RPMI7951 (cell line): ENCODE results near the gene KEL. TPM values are rescaled to one million over a fixed set of nuclear protein-coding genes. Genes with fewer than 3 reads are reported as not detected.
A peak's percentile ranks its signal among the peaks of the same experiment; 100 is the strongest.

Experiments
- DNase-seq: peaks from one replicate; pipeline ENCODE4 v3.0.0-alpha.2; 2012; ENCODE audit warnings: low read depth
- total RNA-seq: library from RNA; depleted of rRNA; stranded (reverse); fragments of >200 nt; shearing (Covaris generic); gene quantifications from 2 replicates; pipeline ENCODE4 v1.2.3, GENCODE V29; 2014

KEL gene
- total RNA-seq, 1 experiment from 2014 or later, result not detected

DNA sequence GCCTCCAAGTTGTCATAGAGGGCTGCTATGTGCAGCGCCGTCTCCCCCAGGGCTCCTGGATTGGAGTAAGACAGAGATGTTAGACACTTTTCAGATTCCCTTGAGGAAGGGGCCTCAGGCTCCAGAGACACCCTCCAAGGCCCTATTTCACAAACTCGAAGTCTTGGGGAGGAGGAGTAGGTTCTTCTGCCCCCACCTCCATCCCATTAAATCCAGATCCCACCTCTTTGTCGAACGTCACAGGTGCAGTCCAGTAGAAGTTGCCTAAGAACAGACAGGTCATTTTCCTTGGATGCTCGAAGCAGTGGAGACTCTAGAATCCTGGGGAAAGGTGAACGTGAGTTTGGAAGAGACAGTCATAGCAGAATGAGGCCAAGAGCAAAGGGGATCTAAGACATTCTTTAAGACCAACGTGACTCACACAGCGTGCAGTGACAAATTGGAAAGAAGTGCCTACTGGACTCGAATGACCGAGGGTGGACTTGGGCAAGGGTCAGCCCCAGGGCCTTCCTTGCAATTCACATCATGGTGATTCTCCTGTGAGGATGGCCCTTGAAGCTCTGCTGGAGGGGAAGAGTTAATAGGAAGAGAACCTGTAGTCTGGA is 31.9 kb downstream of the KEL start:
- DNase-seq, result no peak

DNA sequence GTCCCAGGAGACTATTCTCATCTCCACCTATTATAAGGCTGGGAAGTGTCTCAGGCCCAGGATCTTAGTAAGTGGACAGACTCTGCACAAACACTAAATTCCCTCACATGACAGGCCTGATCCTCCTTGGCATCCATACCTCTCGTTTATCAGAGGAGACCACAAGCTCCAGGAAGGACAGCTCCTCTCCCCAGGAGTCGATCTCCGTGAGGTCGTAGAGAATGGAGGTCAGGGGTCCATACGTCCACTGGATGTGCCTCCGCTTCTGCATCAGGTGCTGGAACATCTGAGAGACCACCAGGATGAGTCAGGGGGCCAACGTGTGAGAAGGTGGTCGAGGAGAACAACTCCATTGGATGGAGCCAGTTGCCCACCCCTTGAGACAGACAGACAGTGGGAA is 34.2 kb downstream of the KEL start:
- DNase-seq, result no peak

DNA sequence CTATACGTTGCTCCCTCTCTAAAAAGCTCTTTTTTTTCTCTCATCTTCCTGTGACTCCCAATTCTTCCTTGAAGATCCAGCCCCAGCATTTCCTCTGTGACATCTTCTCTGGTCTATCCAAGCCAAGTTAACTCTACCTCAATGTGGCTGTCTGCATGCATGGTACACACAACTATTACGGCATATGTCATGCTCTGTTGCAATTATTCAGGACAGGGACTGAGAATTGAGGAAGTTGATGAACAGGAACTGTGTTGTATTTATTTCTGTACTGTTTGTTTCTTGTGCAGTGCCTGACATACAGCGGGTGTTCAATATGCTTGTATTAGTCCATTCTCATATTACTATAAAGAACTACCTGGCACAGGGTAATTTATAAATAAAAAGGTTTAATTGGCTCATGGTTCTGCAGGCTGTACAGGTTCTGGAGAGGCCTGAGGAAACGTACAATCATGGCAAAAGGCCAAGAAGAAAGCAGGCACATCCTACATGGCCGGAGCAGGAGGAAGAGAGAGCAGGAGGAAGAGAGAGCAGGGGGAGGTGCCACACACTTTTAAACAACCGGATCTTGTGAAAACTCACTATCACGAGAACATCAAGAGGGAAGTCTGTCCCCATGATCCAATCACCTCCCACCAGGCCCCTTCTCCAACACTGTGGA is 34.9 kb downstream of the KEL start:
- no peak for DNase-seq

DNA sequence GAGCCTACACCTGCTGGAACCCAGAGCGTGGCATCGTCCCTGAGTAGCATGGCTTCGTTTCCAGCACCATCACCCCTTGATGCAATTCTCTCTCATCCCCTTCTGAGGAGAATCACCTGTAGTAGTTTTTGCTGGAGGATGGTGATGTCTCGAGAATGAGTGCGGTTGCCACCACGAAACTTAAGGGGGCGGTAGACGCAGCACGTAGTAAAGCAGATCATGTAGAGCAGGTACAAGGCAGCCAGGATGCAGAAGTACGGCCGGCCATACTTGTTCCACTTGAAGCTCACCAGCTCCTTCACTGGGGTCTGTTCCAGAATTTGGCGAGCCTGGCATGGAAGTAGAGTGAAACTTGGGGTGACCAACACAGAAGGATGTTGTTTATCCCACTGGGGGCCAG is 36.8 kb downstream of the KEL start:
- DNase-seq, result no peak

GRCh38 chr7:142923391-142923790 is 38.8 kb downstream of the KEL start:
- DNase-seq, result no peak

DNA sequence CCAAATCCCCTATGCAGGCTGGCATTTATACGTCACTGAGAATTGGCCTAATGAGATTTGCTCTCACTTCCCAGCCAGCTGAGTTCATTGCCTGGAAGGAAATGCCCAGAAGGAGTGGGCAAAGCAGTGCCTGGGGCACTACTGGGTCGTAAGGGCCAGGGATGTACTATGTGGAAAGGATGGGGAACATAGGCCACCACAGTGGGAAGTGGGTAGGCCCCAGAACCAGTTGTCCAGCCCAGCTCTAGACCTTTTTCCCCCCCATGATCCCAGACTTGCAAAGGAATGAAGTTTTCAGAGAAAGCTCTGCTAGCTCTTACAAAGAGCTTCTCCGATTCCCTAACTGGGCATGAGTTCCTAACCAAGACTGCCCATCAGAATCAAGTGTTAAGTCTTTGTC is 42.5 kb downstream of the KEL start:
- DNase-seq, result no peak

DNA sequence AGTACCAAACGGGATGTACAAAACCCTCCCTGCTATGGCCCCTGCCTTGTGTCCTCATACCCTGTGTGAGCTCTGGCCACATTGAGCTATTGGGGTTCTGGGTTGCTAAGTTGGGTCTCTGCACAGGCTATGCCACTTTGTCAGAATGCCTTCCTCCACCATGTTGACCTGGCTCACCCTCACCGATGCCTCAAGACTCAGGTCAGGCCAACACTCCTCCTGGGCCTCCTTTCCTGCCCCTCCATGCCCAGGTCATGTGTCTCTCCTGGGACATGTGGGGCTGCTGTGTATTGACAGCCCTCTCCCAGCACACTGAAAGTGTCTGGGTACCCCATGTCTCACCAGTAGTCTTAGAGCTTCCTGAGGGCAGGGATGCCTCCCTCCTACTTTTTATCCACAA is 43.3 kb downstream of the KEL start:
- no peak for DNase-seq

GRCh38 chr7:142917447-142917846 is 44.7 kb downstream of the KEL start:
- DNase-seq, result no peak

DNA sequence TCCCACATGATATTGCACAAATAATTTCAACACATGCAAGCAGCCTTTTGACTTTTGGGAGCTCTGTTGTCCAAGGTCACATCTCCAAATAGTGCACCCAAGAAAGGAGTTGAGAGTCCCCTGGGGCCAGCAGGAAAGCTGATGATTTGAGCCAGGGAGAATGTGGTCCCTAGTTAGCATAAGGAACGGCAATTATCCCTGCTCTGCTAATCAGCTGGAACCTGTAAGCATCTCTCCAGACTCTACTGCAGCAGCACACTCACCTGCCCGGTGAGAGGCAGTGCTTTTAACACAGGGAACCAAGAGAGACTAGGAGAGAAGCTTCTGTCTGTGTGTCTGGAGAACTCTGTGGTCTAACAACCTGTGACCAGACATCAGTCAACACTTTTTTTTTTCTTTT is 45.7 kb downstream of the KEL start:
- DNase-seq, result no peak

DNA sequence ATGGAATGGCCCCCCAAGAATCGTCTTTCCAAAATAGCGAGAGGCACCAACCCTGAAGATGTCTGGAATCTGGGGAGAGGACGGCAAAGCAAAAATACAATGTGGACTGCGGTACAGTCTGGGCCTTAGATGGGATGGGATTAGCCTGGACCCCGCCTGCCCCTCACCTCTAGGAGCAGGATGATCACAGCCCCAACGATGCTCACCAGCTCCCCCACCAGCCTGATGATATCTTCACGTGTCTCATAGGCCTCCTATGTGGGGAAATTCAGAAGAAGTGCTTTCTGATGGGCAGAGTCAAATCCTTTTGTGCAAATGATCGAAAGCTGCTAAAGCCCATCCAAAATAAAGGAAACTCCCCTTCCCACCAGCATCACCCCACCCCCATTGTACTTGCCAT is 46.8 kb downstream of the KEL start:
- no peak for DNase-seq

DNA sequence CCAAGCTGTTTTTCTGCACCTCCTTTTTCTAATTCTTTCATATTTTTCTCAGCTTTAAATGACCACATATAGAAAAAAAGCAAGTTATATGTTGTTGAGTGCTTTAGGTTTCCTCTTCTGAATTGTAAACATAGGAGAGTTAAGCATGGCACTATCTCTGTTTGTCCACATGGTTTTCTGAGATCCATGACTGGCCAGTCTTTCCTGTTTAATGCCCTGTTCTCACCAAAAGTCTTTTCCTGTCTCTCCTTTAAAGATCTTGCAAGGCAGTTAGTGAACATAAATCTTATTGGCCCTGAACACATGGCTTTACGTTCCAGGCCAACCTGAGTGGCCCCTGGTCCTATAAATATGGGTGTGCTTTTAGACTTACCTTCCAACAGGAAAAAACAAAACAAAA is 48.0 kb downstream of the KEL start:
- DNase-seq, result no peak

GRCh38 chr7:142913566-142913965 is 48.6 kb downstream of the KEL start:
- DNase-seq, result no peak

- no peak for DNase-seq
Measured at GRCh38 chr7:142913051-142913450, 49.1 kb downstream of the KEL start.

DNA sequence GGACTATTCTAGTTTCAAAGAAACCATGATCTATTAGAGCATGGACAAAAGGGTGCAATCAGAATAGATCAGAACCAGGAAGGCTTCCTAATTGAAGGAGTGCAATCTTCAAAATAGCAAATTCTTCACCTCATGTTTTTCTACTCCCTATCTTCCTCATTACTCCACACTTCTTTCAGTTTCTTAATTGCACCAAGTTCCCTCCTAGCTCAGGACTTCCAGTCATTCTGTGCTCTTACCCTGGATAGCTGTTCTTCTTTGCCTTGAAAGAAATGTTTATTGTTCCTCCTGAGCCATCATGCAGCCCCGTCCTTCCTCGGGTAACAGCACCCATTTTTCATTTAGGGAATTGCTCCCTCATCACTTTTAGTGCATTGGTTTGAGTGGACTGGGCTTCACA is 51.7 kb downstream of the KEL start:
- DNase-seq, result no peak

DNA sequence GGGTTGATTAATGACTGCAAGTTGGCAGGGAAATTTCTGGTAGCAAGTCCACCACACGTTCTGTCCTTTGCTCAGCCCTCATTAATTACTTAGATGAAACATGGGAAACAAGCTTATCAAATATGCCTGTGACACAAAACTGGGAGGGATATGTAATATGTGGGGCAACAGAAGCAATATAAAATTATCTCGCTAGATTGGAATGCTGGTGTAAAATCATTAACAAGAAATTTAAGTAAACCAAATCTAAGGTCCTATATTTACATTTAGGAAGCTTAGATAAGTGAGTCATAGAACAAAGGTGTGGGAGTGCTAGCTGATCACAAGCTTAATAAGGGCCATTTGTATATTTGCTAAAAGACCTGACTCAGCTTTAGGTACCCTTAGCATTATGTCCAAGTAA is 52.1 kb downstream of the KEL start:
- no peak for DNase-seq

DNA sequence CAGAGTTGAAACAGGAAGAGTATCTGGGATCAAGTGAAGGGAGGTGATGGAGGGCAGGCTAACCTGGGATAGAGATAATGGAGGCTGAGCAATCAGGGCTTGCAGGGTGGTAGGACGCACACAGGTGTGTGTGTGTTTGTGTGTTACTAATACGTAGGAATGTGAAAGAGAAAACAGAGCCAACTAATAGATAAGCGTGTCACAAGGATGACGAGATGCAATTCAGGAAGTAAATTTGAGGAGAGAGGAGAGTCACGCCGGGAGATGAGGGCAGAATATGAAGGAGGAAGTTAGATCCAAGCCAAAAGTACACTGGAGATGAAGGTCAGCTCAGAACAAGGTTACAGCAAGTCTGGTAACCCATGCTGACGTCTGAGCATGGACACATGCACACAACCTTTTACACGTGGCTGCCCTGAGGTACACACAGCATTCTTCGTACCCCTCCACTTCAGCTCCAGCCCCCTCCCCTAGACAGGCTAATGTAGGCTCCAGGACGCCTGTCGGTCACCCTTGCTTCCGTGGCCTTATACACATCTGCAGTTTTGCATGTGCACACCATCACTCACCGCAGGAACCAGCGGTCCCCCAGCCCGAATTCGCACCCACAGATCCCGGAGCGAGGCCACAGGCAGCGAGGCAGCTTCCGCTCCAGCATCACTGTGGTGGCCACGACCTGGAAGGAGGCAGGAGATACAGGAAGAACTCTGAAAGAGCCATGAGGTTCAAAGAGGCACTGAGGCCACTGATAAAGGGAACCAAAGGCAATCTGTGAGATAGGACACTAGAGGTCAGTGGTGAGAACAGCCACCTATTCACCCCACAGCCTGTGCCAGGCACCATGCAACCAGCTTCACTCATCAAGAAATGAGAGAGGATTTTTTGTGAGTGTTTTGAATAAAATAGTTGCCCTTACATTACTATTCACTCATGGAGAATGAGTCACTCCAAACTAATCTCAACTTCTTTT is 53.0 kb downstream of the KEL start:
- peak; percentile 14 for DNase-seq

GRCh38 chr7:142908290-142908689 is 53.9 kb downstream of the KEL start:
- no peak for DNase-seq

- DNase-seq, result no peak
Measured at GRCh38 chr7:142906643-142907042, 55.5 kb downstream of the KEL start.

DNA sequence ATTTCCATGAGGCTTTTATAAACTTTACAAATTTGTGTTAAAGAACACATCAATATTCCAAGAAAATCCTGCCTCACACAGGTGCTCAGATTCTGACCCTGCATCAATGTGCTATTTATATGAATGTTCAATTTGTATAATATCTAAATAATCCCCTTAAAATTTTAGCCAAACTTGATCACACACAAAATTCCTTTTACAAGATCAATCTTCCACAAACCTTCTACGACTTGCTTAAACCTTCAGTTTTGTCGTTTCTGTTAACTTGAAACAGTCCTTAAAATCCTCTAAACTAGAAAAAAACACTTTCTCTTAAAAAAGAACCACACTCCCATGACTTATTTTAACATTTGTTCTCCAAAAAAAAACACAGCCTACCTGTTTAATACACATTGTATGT is 56.4 kb downstream of the KEL start:
- DNase-seq, result no peak

DNA sequence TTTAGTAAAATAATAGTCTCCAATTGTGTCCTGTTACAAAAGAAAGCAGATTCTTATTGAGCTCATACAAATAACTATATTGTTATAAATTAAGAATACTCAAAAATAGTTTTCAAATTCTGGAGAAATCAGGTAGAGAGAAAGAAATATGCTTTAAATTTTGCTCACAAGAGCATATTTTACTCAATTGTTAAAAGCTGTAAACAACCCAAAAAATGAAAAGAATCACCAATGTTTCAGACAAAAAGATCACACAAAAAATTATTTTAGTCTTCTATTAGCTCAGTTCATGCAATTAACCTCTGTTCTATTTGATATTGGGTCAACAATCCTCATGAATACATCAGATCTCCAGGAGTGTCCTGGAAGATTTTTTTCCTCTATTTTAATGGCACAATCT is 58.0 kb downstream of the KEL start:
- no peak for DNase-seq

GRCh38 chr7:142901426-142902259 is 60.5 kb downstream of the KEL start:
- no peak for DNase-seq

GRCh38 chr7:142899661-142900060 is 62.5 kb downstream of the KEL start:
- no peak for DNase-seq
